ENCODE results near the gene CC2D2A.

CC2D2A gene

GRCh38 chr4:15521442-15522039, 51.9 kb downstream of the CC2D2A start:
- DNase-seq: no peak

GRCh38 chr4:15525080-15525479, 55.4 kb downstream of the CC2D2A start:
- DNase-seq: no peak

- DNase-seq: no peak
These were observed 57.4 kb downstream of the CC2D2A start for GRCh38 chr4:15526924-15527592.

- no peak for DNase-seq
These were observed 62.1 kb downstream of the CC2D2A start for GRCh38 chr4:15531792-15532191.

- no peak for DNase-seq
These were observed 64.1 kb downstream of the CC2D2A start for GRCh38 chr4:15533817-15534216.

GRCh38 chr4:15535599-15535998, 65.9 kb downstream of the CC2D2A start:
- no peak for DNase-seq

- no peak for DNase-seq
These were observed 67.1 kb downstream of the CC2D2A start for GRCh38 chr4:15536552-15537499.

- no peak for DNase-seq
These were observed 72.3 kb downstream of the CC2D2A start for GRCh38 chr4:15541941-15542340.

GRCh38 chr4:15542760-15543159, 73.1 kb downstream of the CC2D2A start:
- DNase-seq: no peak

- DNase-seq: no peak
These were observed 74.0 kb downstream of the CC2D2A start for GRCh38 chr4:15543537-15544247.

GRCh38 chr4:15544248-15544729, 74.6 kb downstream of the CC2D2A start:
- DNase-seq: no peak

- no peak for DNase-seq
These were observed 75.7 kb downstream of the CC2D2A start for GRCh38 chr4:15545371-15545770.

- DNase-seq: no peak
These were observed 77.7 kb downstream of the CC2D2A start for GRCh38 chr4:15547392-15547791.

GRCh38 chr4:15550491-15550890, 80.8 kb downstream of the CC2D2A start:
- no peak for DNase-seq

- DNase-seq: no peak
These were observed 82.2 kb downstream of the CC2D2A start for GRCh38 chr4:15551740-15552446.

- DNase-seq: no peak
These were observed 83.1 kb downstream of the CC2D2A start for GRCh38 chr4:15552557-15553362.

- no peak for DNase-seq
These were observed 86.9 kb downstream of the CC2D2A start for GRCh38 chr4:15556511-15557092.

GRCh38 chr4:15557786-15558550, 88.3 kb downstream of the CC2D2A start:
- DNase-seq: no peak

GRCh38 chr4:15558561-15558960, 88.9 kb downstream of the CC2D2A start:
- DNase-seq: no peak

GRCh38 chr4:15562114-15562513, 92.4 kb downstream of the CC2D2A start:
- no peak for DNase-seq

Data from bone marrow (tissue), 2 donors.